Panc1 (cell line): Measurements from ENCODE around the gene ZNF526.

Source experiments
- CTCF ChIP-seq: fragments of 450-650 bp; IDR thresholded peaks from 2 replicates; pipeline ENCODE4 v1.5.1; 2017; ENCODE audit warnings: mild to moderate bottlenecking
- POLR2AphosphoS5 ChIP-seq: IDR thresholded peaks from 2 replicates; pipeline ENCODE4 v1.6.1; 2012; ENCODE audit warnings: mild to moderate bottlenecking, low read depth, low read length, moderate library complexity
- REST ChIP-seq, 2 experiments: IDR thresholded peaks; 2 replicates each; pipeline ENCODE4 v1.6.1; 2011 to 2012; ENCODE audit warnings: low read depth in 2 of 2, control low read depth in 1 of 2, low read length in 1 of 2, mild to moderate bottlenecking in 1 of 2, moderate library complexity in 1 of 2; ENCODE audit not compliant: insufficient read depth in 1 of 2
- SIN3A ChIP-seq: IDR thresholded peaks from 2 replicates; pipeline ENCODE4 v1.6.1; 2012; ENCODE audit warnings: low read depth, mild to moderate bottlenecking, low read length, moderate library complexity, borderline replicate concordance; ENCODE audit not compliant: insufficient read depth
- TCF7L2 ChIP-seq: IDR thresholded peaks from 2 replicates; pipeline ENCODE4 v1.6.1; 2011; ENCODE audit warnings: mild to moderate bottlenecking, low read depth, low read length, inconsistent platforms

- TF ChIP-seq CTCF: no peak
- TF ChIP-seq POLR2AphosphoS5: no peak
- TF ChIP-seq REST (IDR thresholded peaks at IDR 0.05; ENCODE audit: insufficient read depth in 1 of 2, low read depth in 2 of 2, low read length in 1 of 2): no peak
- no peak for TF ChIP-seq SIN3A
- TF ChIP-seq TCF7L2: no peak
Observed at GRCh38 chr19:42274065-42274682, 54.1 kb downstream of the ZNF526 start.
